ENCODE measurements around the gene ADRA1B. TPM values are rescaled to one million over a fixed set of nuclear protein-coding genes. Genes with fewer than 3 reads are reported as not detected.

ADRA1B gene
- total and polyA plus RNA-seq, 2 of the 8 experiments (the other 6 are each of a cell fraction or from before 2014, with no cell fraction given) = not detected

DNA sequence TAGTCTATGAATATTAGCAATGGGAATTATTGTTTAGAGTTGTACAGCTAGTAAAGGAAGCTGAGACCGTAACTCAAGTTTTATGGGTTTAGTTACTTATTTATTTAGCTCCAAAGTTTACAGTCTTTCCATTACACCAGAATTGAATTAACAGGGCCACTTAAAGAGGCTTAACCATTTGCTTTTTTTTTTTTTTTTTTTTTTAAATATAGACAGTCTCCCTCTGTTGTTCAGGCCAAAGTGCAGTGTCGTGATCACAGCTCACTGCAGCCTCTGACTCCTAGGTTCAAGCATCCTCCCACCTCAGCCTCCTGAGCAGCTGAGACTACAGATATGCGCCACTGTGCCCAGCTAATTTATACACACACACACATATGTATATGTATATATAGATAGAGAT, 91.2 kb downstream of the ADRA1B start:
- Histone ChIP-seq H3K56ac (replicated peaks; ENCODE audit: insufficient read length, low read depth, low read length) (no peak overlapping the region), H3K14ac (ENCODE audit: insufficient read length) (no peak overlapping the region), H3K23me2 (ENCODE audit: low read depth, low read length) (peaks cover 4% of the 10 kb centered on the region), H2BK20ac (ENCODE audit: low read length) (no peak overlapping the region), H3K18ac (ENCODE audit: extremely low read depth, low read length) (no peak overlapping the region), H3K79me2 (ENCODE audit: control insufficient read depth in 1 of 2, insufficient read depth in 2 of 2, low read length in 2 of 2) (peaks cover 11 to 34% of the 10 kb centered on the region in 2 experiments), H2BK12ac (ENCODE audit: low read depth, low read length) (no peak overlapping the region), H3K79me1 (ENCODE audit: low read depth, low read length) (no peaks in the 10 kb centered on the region), H3K4me2 (ENCODE audit: insufficient read depth in 1 of 2, low read depth in 2 of 2, low read length in 2 of 2) (no peak overlapping the region), H2BK15ac (ENCODE audit: low read length) (no peak overlapping the region), H2BK120ac (replicated peaks; ENCODE audit: low read depth, low read length) (no peak overlapping the region), H3K4me3 (ENCODE audit: extremely low read depth in 1 of 4, insufficient read depth in 2 of 4, low read depth in 3 of 4, low read length in 4 of 4) (no peak overlapping the region), H3K23ac (ENCODE audit: insufficient read length) (no peak overlapping the region), H3K4me1 (replicated peaks in 1 of 4; ENCODE audit: control insufficient read depth in 3 of 4, insufficient read depth in 4 of 4, low read length in 3 of 4) (peaks cover 0 to 4% (median 0%) of the 10 kb centered on the region in 4 experiments; a peak in 2 of 7 replicates), H2AK5ac (ENCODE audit: low read depth, low read length) (no peak overlapping the region), H4K20me1 (replicated peaks in 1 of 2; ENCODE audit: control insufficient read depth in 1 of 2, insufficient read depth in 2 of 2, low read length in 2 of 2) (peaks cover 0 to 2% of the 10 kb centered on the region in 2 experiments), H3K9ac (replicated peaks in 1 of 4; ENCODE audit: extremely low read depth in 1 of 4, low read depth in 3 of 4, low read length in 3 of 4) (no peak overlapping the region), H3K27me3 (replicated peaks in 1 of 4; ENCODE audit: control insufficient read depth in 3 of 4, extremely low read depth in 1 of 4, insufficient read depth in 3 of 4, low read length in 3 of 4) (no peaks in the 10 kb centered on the region), H3K4ac (replicated peaks; ENCODE audit: insufficient read length, low read depth, low read length) (no peak overlapping the region), H3K9me3 (ENCODE audit: insufficient read depth in 2 of 2, low read depth in 1 of 2, low read length in 1 of 2) (no peaks in the 10 kb centered on the region), H4K91ac (replicated peaks; ENCODE audit: insufficient read length, low read length) (no peak overlapping the region), H3K27ac (ENCODE audit: low read depth, low read length) (no peak overlapping the region), H2BK5ac (ENCODE audit: low read depth, low read length) (no peak overlapping the region), H2AFZ (ENCODE audit: low read length) (no peak overlapping the region), H4K5ac (ENCODE audit: insufficient read length, low read depth, low read length) (no peak overlapping the region), H4K8ac (ENCODE audit: extremely low read depth, insufficient read depth, low read length) (no peak overlapping the region), H3K36me3 (ENCODE audit: control insufficient read depth in 2 of 4, insufficient read depth in 4 of 4, low read length in 3 of 4) (peaks cover 0 to 13% (median 9%) of the 10 kb centered on the region in 4 experiments; a peak in 6 of 8 replicates)
- CTCF ChIA-PET (ENCODE audit: partially characterized antibody) = interaction anchor here (0.6 to 2.1 kb wide), 4 partner anchors 9 to 31 kb away, joined by 3 to 12 read pairs (median 4); no protein-coding TSS in a partner anchor
- POLR2A ChIA-PET (ENCODE audit: partially characterized antibody) = interaction anchor here (1.0 to 1.4 kb wide), 2 partner anchors 11 to 38 kb away, joined by 3 to 4 read pairs; no protein-coding TSS in a partner anchor
- 83% methylated on average over 3 of the region's 3 CpGs; no CpG with 5 or more reads in 1 of the 2 experiments for WGBS, 2 experiments (ENCODE audit: extremely low coverage in 1 of 2, insufficient coverage in 1 of 2, insufficient read length in 1 of 2, insufficient replicate concordance in 2 of 2, low coverage in 1 of 2, low lambda C conversion rate in 2 of 2, missing lambda C conversion rate in 1 of 2)
- TF ChIP-seq SP1 (IDR thresholded peaks at IDR 0.05; ENCODE audit: low read depth, low read length) (no peak), NRF1 (IDR thresholded peaks at IDR 0.05; ENCODE audit: low read depth, low read length) (no peak), BRCA1 (IDR thresholded peaks at IDR 0.05; ENCODE audit: low read depth, low read length) (no peak), EZH2 (IDR thresholded peaks at IDR 0.05; ENCODE audit: low read depth, low read length, severe bottlenecking) (no peak), JUN (IDR thresholded peaks at IDR 0.05; ENCODE audit: low read depth, low read length) (no peak), TBP (IDR thresholded peaks at IDR 0.05; ENCODE audit: low read depth, low read length) (no peak), RXRA (IDR thresholded peaks at IDR 0.05; ENCODE audit: insufficient read depth, low read depth, low read length) (no peak), ASH2L (IDR thresholded peaks at IDR 0.05; ENCODE audit: low read length) (no peak), KDM1A (IDR thresholded peaks at IDR 0.05; ENCODE audit: borderline replicate concordance, low read length) (no peak)
- TF ChIP-seq, protein P1, sequence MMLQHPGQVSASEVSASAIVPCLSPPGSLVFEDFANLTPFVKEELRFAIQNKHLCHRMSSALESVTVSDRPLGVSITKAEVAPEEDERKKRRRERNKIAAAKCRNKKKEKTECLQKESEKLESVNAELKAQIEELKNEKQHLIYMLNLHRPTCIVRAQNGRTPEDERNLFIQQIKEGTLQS (IDR thresholded peaks at IDR 0.05; ENCODE audit: insufficient read depth, low read depth, low read length) = no peak
- no peak for FAIRE-seq
- DNase-seq (ENCODE audit: low read depth in 1 of 2, low spot score in 2 of 2) = no peak
